ENCODE measurements around the gene CHD9.

The CHD9 gene

DNA sequence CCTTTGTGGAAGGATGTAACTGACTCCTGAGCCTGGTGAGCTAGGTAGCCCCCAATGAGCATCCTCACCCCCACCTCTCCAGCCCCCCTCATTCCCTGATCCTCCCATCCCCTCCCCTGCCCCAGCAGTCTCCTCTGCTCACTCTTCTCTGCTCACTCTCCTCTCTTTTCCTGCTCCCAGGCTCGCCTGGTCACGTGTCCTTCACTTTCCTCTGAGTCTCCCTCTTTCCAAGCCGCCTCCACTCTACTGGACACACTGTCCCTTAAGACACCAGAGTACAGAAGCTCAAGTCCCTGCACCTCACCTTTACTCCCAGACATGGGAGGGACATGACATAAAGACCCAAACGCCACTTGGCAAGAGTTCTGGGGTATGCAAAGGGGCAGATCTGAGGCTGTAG, 303.2 kb downstream of the CHD9 start:
- WGBS (ENCODE audit: extremely low coverage, insufficient coverage, insufficient read length), result no CpG with 5 or more reads among the region's 4 CpGs
- Histone ChIP-seq H3K4me2 (ENCODE audit: low read length) (no peak overlapping the region), H3K4me3 (ENCODE audit: low read depth, low read length) (no peak overlapping the region), H3K4ac (ENCODE audit: low read depth, low read length) (no peak overlapping the region), H3K18ac (ENCODE audit: low read length) (no peak overlapping the region), H3K4me1 (ENCODE audit: control insufficient read depth in 1 of 2, insufficient read depth in 2 of 2, low read length in 2 of 2) (no peaks in the 10 kb centered on the region), H3K9ac (ENCODE audit: low read length) (no peak overlapping the region), H4K8ac (ENCODE audit: low read depth, low read length) (no peak overlapping the region), H2BK5ac (ENCODE audit: low read depth, low read length, poor library complexity) (no peak overlapping the region), H3K9me3 (ENCODE audit: insufficient read depth, low read depth, low read length) (no peaks in the 10 kb centered on the region), H3K79me2 (ENCODE audit: control insufficient read depth, insufficient read depth, low read length, poor library complexity) (no peaks in the 10 kb centered on the region), H2AFZ (ENCODE audit: insufficient read depth, low read length, poor library complexity) (no peak overlapping the region), H2BK12ac (ENCODE audit: low read length) (no peak overlapping the region), H4K91ac (ENCODE audit: low read depth, low read length) (no peak overlapping the region), H2BK120ac (ENCODE audit: insufficient read depth, low read length, poor library complexity) (no peak overlapping the region), H3K27ac (ENCODE audit: low read depth, low read length) (no peak overlapping the region), H3K27me3 (ENCODE audit: insufficient read depth, low read length) (no peaks in the 10 kb centered on the region), H3K79me1 (ENCODE audit: low read length) (no peaks in the 10 kb centered on the region), H3K14ac (ENCODE audit: low read length) (no peak overlapping the region), H3K36me3 (ENCODE audit: control insufficient read depth in 1 of 2, insufficient read depth in 2 of 2, low read length in 2 of 2) (no peaks in the 10 kb centered on the region), H3K23ac (ENCODE audit: low read length) (no peak overlapping the region), H4K12ac (ENCODE audit: low read depth, low read length) (no peak overlapping the region), H2AK5ac (ENCODE audit: low read length) (no peak overlapping the region)
- DNase-seq, result no peak

DNA sequence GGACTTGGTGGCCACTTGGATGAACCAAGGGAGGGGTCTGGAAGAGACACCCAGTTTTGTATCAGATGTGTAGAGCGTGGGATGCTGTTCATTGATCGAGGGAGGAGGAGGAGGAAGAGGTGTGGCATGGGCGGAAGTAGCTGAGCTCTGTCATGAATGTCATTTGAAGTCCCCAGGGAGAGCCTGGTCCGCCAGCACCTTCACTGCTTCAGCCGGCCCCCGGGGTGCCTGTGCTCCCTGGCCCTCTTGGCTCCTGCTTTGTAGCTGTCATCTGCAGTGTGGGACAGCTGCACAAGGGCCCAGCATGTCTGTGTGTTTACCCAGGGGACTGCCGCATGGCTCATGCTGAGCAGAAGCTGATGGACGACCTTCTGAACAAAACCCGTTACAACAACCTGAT, 304.1 kb downstream of the CHD9 start:
- no peak for DNase-seq
- no peaks in the 10 kb centered on the region for H3K79me1 ChIP-seq (ENCODE audit: low read length)
- no peaks in the 10 kb centered on the region for H3K27me3 ChIP-seq (ENCODE audit: insufficient read depth, low read length)
- no CpG with 5 or more reads among the region's 9 CpGs for WGBS (ENCODE audit: extremely low coverage, insufficient coverage, insufficient read length)
- H3K4me1 ChIP-seq (ENCODE audit: control insufficient read depth in 1 of 2, insufficient read depth in 2 of 2, low read length in 2 of 2), result no peaks in the 10 kb centered on the region
- H4K91ac ChIP-seq (ENCODE audit: low read depth, low read length), result no peak overlapping the region
- no peak overlapping the region for H3K14ac ChIP-seq (ENCODE audit: low read length)
- no peak overlapping the region for H2BK12ac ChIP-seq (ENCODE audit: low read length)
- H3K18ac ChIP-seq (ENCODE audit: low read length), result no peak overlapping the region
- no peak overlapping the region for H3K23ac ChIP-seq (ENCODE audit: low read length)
- H3K4me2 ChIP-seq (ENCODE audit: low read length), result no peak overlapping the region
- no peak overlapping the region for H3K4me3 ChIP-seq (ENCODE audit: low read depth, low read length)
- H2BK120ac ChIP-seq (ENCODE audit: insufficient read depth, low read length, poor library complexity), result no peak overlapping the region
- H2AK5ac ChIP-seq (ENCODE audit: low read length), result no peak overlapping the region
- no peak overlapping the region for H3K27ac ChIP-seq (ENCODE audit: low read depth, low read length)
- no peaks in the 10 kb centered on the region for H3K9me3 ChIP-seq (ENCODE audit: insufficient read depth, low read depth, low read length)
- no peak overlapping the region for H3K4ac ChIP-seq (ENCODE audit: low read depth, low read length)
- no peaks in the 10 kb centered on the region for H3K36me3 ChIP-seq (ENCODE audit: control insufficient read depth in 1 of 2, insufficient read depth in 2 of 2, low read length in 2 of 2)
- H3K79me2 ChIP-seq (ENCODE audit: control insufficient read depth, insufficient read depth, low read length, poor library complexity), result no peaks in the 10 kb centered on the region
- H2BK5ac ChIP-seq (ENCODE audit: low read depth, low read length, poor library complexity), result no peak overlapping the region
- H2AFZ ChIP-seq (ENCODE audit: insufficient read depth, low read length, poor library complexity), result no peak overlapping the region
- H3K9ac ChIP-seq (ENCODE audit: low read length), result no peak overlapping the region
- no peak overlapping the region for H4K12ac ChIP-seq (ENCODE audit: low read depth, low read length)
- no peak overlapping the region for H4K8ac ChIP-seq (ENCODE audit: low read depth, low read length)

DNA sequence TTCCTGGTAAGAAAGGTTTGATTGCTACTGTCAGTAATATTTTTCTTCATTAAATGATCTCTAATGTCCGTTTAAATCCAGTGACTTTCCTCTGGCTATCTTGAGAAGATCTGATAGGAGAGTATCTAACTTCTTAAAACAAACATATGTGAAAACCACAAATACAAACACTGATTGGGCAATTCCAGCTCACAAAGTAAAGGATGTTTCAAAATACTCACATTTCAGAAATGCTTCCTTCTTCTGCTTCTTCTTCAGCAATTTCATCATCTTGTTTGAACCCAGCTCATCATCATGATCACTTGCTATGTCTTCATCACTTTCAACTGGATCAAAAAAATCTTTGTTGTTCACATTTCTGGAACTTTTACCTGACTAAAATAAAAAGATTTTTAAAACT, 315.1 kb downstream of the CHD9 start:
- Histone ChIP-seq H3K9me3 (ENCODE audit: insufficient read depth, low read depth, low read length) (no peaks in the 10 kb centered on the region), H4K8ac (ENCODE audit: low read depth, low read length) (no peak overlapping the region), H3K18ac (ENCODE audit: low read length) (no peak overlapping the region), H3K4me2 (ENCODE audit: low read length) (no peak overlapping the region), H3K4ac (ENCODE audit: low read depth, low read length) (no peak overlapping the region), H4K91ac (ENCODE audit: low read depth, low read length) (no peak overlapping the region), H2BK5ac (ENCODE audit: low read depth, low read length, poor library complexity) (no peak overlapping the region), H3K79me1 (ENCODE audit: low read length) (no peaks in the 10 kb centered on the region), H4K12ac (ENCODE audit: low read depth, low read length) (no peak overlapping the region), H3K4me3 (ENCODE audit: low read depth, low read length) (no peak overlapping the region), H2AK5ac (ENCODE audit: low read length) (no peak overlapping the region), H3K9ac (ENCODE audit: low read length) (no peak overlapping the region), H3K14ac (ENCODE audit: low read length) (no peak overlapping the region), H2BK120ac (ENCODE audit: insufficient read depth, low read length, poor library complexity) (no peak overlapping the region), H3K27me3 (ENCODE audit: insufficient read depth, low read length) (no peaks in the 10 kb centered on the region), H3K23ac (ENCODE audit: low read length) (no peak overlapping the region), H3K36me3 (ENCODE audit: control insufficient read depth in 1 of 2, insufficient read depth in 2 of 2, low read length in 2 of 2) (no peaks in the 10 kb centered on the region), H3K27ac (ENCODE audit: low read depth, low read length) (no peak overlapping the region), H2AFZ (ENCODE audit: insufficient read depth, low read length, poor library complexity) (no peak overlapping the region), H2BK12ac (ENCODE audit: low read length) (no peak overlapping the region), H3K4me1 (ENCODE audit: control insufficient read depth in 1 of 2, insufficient read depth in 2 of 2, low read length in 2 of 2) (no peaks in the 10 kb centered on the region), H3K79me2 (ENCODE audit: control insufficient read depth, insufficient read depth, low read length, poor library complexity) (no peaks in the 10 kb centered on the region)
- no CpG with 5 or more reads among the region's 1 CpG for WGBS (ENCODE audit: extremely low coverage, insufficient coverage, insufficient read length)
- DNase-seq, result peak in 1 of 2 donors; percentile 53

DNA sequence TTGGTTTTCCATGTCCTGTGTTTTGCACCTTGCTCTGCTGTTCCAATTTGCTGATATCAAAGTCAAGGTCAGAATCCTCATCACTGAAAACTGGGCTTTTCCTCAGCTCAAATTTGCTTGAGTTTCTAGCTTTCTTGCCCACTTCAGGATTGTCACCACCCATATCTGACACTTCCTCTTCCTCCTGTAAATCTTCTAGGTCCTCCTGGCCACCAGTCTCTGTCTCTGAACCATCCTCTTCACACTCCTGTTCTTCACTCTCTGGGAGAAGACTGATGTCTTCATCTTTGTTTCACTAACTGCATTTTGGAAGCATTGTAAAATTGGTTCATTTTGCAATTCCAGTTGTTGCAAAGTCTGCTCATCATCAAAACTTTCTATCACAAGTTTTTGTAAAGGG, 316.0 kb downstream of the CHD9 start:
- Histone ChIP-seq H3K9ac (ENCODE audit: low read length) (no peak overlapping the region), H3K79me1 (ENCODE audit: low read length) (no peaks in the 10 kb centered on the region), H3K23ac (ENCODE audit: low read length) (no peak overlapping the region), H3K27me3 (ENCODE audit: insufficient read depth, low read length) (no peaks in the 10 kb centered on the region), H3K79me2 (ENCODE audit: control insufficient read depth, insufficient read depth, low read length, poor library complexity) (no peaks in the 10 kb centered on the region), H4K12ac (ENCODE audit: low read depth, low read length) (no peak overlapping the region), H3K18ac (ENCODE audit: low read length) (no peak overlapping the region), H2BK12ac (ENCODE audit: low read length) (no peak overlapping the region), H2AFZ (ENCODE audit: insufficient read depth, low read length, poor library complexity) (no peak overlapping the region), H3K4me2 (ENCODE audit: low read length) (no peak overlapping the region), H3K36me3 (ENCODE audit: control insufficient read depth in 1 of 2, insufficient read depth in 2 of 2, low read length in 2 of 2) (no peaks in the 10 kb centered on the region), H2BK5ac (ENCODE audit: low read depth, low read length, poor library complexity) (no peak overlapping the region), H4K8ac (ENCODE audit: low read depth, low read length) (no peak overlapping the region), H3K27ac (ENCODE audit: low read depth, low read length) (no peak overlapping the region), H3K4ac (ENCODE audit: low read depth, low read length) (no peak overlapping the region), H2AK5ac (ENCODE audit: low read length) (no peak overlapping the region), H3K4me3 (ENCODE audit: low read depth, low read length) (no peak overlapping the region), H4K91ac (ENCODE audit: low read depth, low read length) (no peak overlapping the region), H3K4me1 (ENCODE audit: control insufficient read depth in 1 of 2, insufficient read depth in 2 of 2, low read length in 2 of 2) (no peaks in the 10 kb centered on the region), H2BK120ac (ENCODE audit: insufficient read depth, low read length, poor library complexity) (no peak overlapping the region), H3K9me3 (ENCODE audit: insufficient read depth, low read depth, low read length) (no peaks in the 10 kb centered on the region), H3K14ac (ENCODE audit: low read length) (no peak overlapping the region)
- DNase-seq, result no peak

Measured in trophoblast cell (in vitro differentiated cells and primary cell).